Measurements from ENCODE around the gene GATA5. TPM values are rescaled to one million over a fixed set of nuclear protein-coding genes. Genes with fewer than 3 reads are reported as not detected.

Gene GATA5
- total RNA-seq, 1 experiment from 2014 or later: 1.4 TPM

- no peak overlapping the region for H3K27ac Mint-ChIP-seq
- peaks cover 2% of the 10 kb centered on the region for H3K27me3 Mint-ChIP-seq (ENCODE audit: low read depth)
- H3K4me1 Mint-ChIP-seq: no peaks in the 10 kb centered on the region
- ChIA-PET POLR2A (no interaction called here), CTCF (interaction anchor here (0.6 to 2.7 kb wide), 5 partner anchors 11 to 151 kb away, joined by 3 to 8 read pairs (median 3); no protein-coding TSS in a partner anchor)
- DNase-seq (ENCODE audit: low spot score): no peak
- H3K36me3 Mint-ChIP-seq: no peaks in the 10 kb centered on the region
- TF ChIP-seq JUN (CRISPR knock-in tag; IDR thresholded peaks at IDR 0.05) (no peak), ETV6 (CRISPR knock-in tag; IDR thresholded peaks at IDR 0.05) (no peak), CDX4 (CRISPR knock-in tag; IDR thresholded peaks at IDR 0.05; ENCODE audit: borderline replicate concordance) (no peak), FOXJ3 (CRISPR knock-in tag; IDR thresholded peaks at IDR 0.05; ENCODE audit: borderline replicate concordance) (no peak), ZNF121 (CRISPR knock-in tag; IDR thresholded peaks at IDR 0.05) (no peak), E2F1 (CRISPR knock-in tag; IDR thresholded peaks at IDR 0.05) (no peak), TEAD4 (CRISPR knock-in tag; IDR thresholded peaks at IDR 0.05) (no peak), NR2C2 (CRISPR knock-in tag; IDR thresholded peaks at IDR 0.05) (no peak), GRHL2 (CRISPR knock-in tag; IDR thresholded peaks at IDR 0.05; ENCODE audit: insufficient replicate concordance, severe bottlenecking) (no peak), E2F4 (CRISPR knock-in tag; IDR thresholded peaks at IDR 0.05; ENCODE audit: borderline replicate concordance, low read depth) (no peak)
- TF ChIP-seq, protein P1, sequence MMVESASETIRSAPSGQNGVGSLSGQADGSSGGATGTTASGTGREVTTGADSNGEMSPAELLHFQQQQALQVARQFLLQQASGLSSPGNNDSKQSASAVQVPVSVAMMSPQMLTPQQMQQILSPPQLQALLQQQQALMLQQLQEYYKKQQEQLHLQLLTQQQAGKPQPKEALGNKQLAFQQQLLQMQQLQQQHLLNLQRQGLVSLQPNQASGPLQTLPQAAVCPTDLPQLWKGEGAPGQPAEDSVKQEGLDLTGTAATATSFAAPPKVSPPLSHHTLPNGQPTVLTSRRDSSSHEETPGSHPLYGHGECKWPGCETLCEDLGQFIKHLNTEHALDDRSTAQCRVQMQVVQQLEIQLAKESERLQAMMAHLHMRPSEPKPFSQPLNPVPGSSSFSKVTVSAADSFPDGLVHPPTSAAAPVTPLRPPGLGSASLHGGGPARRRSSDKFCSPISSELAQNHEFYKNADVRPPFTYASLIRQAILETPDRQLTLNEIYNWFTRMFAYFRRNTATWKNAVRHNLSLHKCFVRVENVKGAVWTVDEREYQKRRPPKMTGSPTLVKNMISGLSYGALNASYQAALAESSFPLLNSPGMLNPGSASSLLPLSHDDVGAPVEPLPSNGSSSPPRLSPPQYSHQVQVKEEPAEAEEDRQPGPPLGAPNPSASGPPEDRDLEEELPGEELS (CRISPR knock-in tag; IDR thresholded peaks at IDR 0.05): no peak
- H3K9me3 Mint-ChIP-seq: no peaks in the 10 kb centered on the region
- no peak for ATAC-seq
- no peak overlapping the region for H3K4me3 Mint-ChIP-seq
These were observed 9.6 kb downstream of the GATA5 start for GRCh38 chr20:62466072-62466760.

GRCh38 chr20:62464990-62465389 lies 10.8 kb downstream of the GATA5 start:
- Mint-ChIP-seq H3K36me3 (no peaks in the 10 kb centered on the region), H3K9me3 (no peaks in the 10 kb centered on the region), H3K4me3 (no peak overlapping the region), H3K27me3 (ENCODE audit: low read depth) (no peaks in the 10 kb centered on the region), H3K27ac (no peak overlapping the region), H3K4me1 (no peaks in the 10 kb centered on the region)
- DNase-seq (ENCODE audit: low spot score) (no peak), ATAC-seq (no peak)
- ChIA-PET CTCF (interaction anchor here (1.2 kb wide), 1 partner anchor 37 kb away, joined by 10 read pairs; no protein-coding TSS in a partner anchor), POLR2A (no interaction called here)
- no peak for TF ChIP-seq KAT7 (CRISPR knock-in tag; IDR thresholded peaks at IDR 0.05; ENCODE audit: borderline replicate concordance)

DNA sequence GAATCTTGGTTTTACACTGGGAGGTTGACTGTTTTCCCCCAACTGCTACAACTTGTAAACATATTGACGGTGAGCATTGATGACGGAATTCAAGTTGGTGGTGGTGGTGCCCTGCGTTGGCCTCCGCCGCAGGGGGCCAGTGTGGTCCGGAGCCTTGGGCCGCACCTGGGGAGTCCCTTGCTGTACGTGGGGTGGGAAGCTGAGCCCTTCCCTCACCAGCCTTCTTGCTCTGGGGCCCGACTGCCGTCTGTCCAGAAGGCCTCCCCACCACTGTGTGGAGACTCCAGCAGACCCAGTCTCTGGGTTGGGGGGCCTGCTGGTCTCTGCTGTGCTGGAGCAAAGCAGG lies 11.4 kb downstream of the GATA5 start:
- no peak overlapping the region for H3K4me3 Mint-ChIP-seq
- ChIA-PET CTCF (interaction anchor here (1.2 kb wide), 1 partner anchor 36 kb away, joined by 10 read pairs; no protein-coding TSS in a partner anchor), POLR2A (no interaction called here)
- no peak for ATAC-seq
- no peaks in the 10 kb centered on the region for H3K27me3 Mint-ChIP-seq (ENCODE audit: low read depth)
- no peak overlapping the region; the same call in 1 of the 2 replicates for H3K27ac Mint-ChIP-seq
- H3K36me3 Mint-ChIP-seq: no peaks in the 10 kb centered on the region
- no peaks in the 10 kb centered on the region for H3K9me3 Mint-ChIP-seq
- DNase-seq (ENCODE audit: low spot score): no peak
- H3K4me1 Mint-ChIP-seq: no peaks in the 10 kb centered on the region
- no peak for TF ChIP-seq USF1 (CRISPR knock-in tag; IDR thresholded peaks at IDR 0.05)
- TF ChIP-seq JUN (CRISPR knock-in tag; IDR thresholded peaks at IDR 0.05): no peak
- no peak for TF ChIP-seq OVOL2 (CRISPR knock-in tag; IDR thresholded peaks at IDR 0.05; ENCODE audit: borderline replicate concordance)
- TF ChIP-seq JAZF1 (CRISPR knock-in tag; IDR thresholded peaks at IDR 0.05): no peak

All from WTC11 (cell line).